HG02938 (cell line): Measurements from ENCODE around the gene MAB21L3.

ENCODE experiments used
- ATAC-seq: cut with Tn5 transposase; IDR thresholded peaks from one replicate; pipeline ENCODE4 v1.9.1; 2021; ENCODE audit warnings: mild to moderate bottlenecking, moderate library complexity; ENCODE audit not compliant: unreplicated experiment

MAB21L3 gene

DNA sequence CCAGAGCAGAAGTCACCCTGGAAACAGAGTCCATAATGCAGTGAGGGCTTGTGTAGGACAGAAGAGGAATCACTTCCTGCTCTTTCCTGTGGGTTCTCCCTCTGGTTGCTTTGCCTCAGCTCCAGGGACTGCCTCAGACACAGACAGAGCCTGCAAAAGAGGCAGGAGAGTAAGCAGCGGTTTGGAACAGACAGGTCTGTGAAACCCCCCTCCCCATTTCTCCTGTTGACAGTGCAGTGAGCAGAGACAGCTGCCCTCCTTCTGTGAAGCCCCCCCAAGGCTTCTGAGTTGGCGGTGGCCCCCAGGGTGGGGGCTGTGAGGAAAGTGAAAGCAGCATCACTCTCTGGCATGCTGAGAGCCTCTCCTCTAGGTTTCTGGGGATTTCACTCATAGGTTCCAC is 53.0 kb downstream of the MAB21L3 start:
- no peak for ATAC-seq

DNA sequence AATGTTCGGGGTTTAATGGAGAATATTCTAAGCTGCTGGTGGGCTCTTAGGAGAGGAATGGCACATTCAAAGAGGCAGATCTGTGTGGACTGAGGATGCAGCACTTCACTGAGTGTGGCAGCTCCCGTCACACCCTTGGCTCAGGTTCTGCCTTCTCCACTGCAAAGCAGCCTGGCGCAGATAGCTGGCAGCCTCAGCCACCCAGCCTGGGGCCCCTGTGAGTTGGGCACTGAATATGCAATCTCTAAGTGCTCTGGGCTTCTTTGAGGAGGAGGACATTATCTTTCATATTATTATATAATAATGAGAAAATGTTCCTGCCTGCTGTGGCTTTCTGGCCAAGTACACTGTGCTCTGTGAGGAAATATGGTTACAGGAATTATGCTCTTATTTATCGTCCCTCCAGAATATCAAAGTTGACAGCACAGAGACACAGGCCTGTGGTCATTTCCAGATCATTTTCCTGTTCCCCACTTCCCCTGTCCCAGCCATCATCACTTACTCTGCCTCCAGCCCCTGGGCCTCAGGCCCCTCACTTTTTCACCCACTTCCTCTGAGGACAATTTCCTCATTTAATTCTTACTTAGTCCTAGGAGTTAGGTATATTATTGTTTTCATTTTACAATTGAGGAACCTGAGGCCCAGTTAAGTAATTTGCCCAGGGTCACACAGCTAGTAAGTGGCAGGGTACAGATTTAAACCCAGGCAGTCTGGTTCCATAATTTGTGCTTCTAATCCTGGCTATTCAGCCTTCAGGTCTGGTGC is 53.6 kb downstream of the MAB21L3 start:
- no peak for ATAC-seq

DNA sequence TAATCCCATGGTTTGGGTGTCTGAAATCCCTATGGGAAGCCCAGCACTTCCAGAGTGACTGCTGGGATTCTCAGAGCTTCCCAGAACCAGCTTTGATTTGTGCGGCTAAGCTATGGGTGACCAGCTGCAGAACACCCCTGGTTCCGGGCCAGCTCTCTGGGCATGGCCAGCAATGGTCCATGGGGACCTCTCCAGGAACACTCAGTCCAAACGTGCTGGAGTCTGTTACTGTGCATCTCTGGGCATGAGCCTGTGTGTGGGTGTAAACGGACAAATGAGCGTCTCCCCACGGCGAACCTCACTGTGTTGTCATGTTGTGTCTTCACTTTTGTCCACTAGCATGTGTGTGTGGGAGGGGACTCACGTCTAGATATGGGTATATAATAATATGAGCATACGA is 54.4 kb downstream of the MAB21L3 start:
- no peak for ATAC-seq

DNA sequence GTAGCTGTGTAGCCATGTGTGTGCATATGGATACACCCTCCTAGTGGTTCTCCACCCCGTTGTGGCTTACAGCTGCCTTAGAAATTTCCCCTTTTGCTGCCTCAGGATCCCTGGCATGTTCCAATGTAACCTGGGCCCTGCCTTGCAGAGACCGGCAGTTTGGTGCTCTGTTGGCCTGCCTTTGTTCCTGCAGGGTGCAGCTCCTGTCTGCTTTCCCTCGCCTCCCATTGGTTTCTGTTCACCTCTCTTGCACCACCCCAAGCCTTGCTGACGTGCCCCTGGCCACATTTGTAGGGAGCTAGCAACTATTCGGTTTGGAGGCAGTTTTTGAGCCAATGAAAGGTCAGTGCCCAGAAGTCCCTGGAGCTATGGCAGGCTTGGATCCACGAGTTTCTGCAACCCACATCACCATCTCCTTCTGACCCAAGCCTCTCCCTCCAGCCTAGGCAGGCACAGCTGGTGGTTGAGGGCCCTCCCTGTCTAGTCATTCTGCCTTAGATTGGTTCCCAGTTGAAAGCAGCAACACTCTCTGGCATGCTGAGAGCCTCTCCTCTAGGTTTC is 54.9 kb downstream of the MAB21L3 start:
- no peak for ATAC-seq

DNA sequence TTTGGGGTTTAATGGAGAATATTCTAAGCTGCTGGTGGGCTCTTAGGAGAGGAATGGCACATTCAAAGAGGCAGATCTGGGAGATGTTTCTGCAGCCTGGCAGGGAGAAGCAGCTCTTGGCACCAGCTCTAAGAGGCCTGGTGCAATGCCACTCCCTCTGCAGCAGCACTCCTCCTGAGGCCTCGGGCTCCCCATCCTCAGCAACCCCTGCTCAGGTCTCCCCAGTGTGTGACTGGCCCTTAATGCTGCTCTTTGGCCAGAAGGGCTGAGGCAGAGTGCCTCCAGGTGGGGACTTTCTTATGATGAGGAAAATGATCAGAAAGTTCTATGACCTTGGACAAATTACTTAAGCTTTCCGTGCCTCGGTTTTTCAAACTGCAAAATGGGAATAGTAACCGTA is 55.5 kb downstream of the MAB21L3 start:
- ATAC-seq: no peak

DNA sequence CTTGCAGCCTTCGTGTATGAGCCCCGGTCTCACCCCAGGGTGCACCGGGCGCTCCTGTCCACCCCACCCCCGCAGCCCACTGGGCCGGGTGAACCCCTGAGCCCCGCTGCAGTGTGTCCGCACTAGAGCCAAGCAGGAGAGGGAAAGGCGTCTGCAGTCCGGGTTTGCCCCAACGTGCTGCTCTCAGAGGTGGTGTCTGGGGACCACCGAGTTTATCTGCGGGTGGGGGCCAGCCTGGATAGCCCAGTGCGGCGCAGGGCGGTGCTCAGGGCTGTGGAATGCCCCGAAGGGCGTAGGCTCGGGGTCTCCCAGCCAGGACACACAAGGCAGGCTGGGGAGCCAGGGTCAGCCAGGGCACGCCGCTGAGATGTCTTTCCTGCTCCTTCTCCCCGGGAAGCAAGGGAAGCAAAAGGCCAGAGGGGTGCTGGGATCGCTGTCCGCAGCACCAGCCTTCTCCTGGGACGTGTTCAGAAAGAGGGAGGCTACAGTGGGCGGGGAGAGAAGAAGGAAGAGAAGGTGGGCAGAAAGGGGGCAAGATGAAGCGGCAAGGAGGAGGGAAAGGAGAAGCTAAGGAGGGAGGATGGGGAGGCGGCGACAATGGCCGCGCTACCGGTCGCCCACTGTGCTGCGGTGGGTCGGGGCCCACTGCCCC is 56.6 kb downstream of the MAB21L3 start:
- ATAC-seq: no peak

DNA sequence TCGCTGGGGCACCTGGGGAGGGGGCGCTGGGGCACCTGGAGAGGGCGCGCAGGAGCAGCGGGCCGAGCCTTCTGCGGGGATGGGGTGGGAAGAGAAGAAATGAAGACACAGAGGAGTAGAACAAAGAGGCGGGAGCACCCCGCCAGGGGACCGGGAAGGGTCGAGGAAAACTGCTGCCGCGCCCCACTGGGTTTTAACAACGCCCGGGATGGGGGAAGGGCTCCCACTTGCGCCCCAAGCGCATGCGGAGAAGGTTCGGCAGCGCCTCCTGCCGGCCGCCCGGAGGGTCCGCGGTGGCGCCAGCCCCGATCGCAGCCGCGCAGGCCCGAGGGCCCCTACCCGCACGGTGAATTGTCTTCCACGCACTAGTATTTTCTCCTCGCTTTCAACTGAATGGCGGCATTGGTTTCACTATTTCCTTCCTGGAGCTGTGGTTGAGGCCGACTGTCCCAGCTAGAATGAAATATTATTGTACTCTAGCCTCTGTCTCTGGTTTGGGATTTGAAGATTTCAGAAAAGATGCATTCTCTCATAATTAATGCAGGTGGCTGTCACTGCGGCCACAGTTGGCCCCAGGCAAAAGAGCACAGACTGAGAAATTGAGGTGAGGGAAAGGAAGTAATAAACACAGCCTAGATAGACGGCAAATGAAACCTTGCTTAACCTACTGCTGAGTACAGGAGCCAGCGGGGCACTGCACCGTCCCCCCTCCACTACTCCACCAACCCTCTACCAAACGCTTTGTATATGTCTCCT is 57.3 kb downstream of the MAB21L3 start:
- ATAC-seq: peak; percentile 73

DNA sequence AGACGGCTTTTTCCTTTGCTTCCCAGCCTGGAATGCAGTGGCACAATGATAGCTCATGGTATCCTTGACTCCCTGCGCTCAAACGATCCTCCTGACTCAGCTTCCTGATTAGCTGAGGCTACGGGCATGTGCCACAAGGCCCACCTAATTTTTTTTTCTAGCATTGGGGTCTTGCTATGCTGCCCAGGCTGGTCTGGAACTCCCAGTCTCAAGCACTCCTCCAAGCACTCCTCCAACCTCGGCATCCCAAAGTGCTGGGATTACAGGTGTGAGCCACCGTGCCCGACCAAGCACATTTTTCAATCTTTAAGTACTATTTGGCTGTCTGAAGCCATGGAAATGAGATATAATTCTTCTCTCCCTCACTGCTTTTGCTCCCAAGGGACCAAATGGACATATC is 58.7 kb downstream of the MAB21L3 start:
- no peak for ATAC-seq

DNA sequence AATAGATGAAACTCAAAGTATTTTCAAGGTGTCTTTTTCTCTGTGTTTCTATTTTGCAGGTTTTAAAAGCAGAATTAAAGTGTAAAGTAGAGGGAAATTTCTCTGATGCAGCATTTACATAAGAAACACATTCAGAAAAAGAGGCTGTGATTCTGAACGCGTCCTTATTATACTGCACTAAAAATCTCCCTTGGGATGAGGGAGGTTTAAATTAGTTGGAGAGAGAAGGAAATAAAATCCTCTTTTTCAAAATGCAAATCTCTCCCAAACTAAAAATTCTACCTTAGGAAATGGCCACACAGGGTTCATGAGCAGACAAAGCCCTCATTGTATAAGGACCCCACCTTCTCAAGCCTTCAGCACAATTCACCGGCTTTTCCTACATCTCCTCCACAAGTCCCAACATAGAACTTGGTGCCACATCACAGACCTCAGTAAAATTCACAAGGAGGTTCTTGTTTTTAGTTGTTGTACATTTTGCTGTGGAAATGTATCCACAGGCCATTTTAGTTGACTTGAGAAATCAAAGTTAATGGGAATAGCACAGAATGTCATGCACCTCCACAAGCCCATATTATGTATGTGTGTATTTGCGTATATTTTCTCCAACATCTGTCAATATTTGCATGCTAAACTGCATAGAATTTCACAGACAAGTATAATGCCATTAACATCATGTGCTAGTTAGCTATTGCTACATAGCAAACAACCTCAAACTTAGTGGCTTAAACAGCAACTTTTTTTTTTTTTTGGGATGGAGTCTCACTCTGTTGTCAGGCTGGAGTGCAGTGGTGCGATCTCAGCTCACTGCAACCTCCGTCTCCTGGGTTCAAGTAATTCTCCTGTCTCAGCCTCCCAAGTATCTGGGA is 59.8 kb downstream of the MAB21L3 start:
- no peak for ATAC-seq

DNA sequence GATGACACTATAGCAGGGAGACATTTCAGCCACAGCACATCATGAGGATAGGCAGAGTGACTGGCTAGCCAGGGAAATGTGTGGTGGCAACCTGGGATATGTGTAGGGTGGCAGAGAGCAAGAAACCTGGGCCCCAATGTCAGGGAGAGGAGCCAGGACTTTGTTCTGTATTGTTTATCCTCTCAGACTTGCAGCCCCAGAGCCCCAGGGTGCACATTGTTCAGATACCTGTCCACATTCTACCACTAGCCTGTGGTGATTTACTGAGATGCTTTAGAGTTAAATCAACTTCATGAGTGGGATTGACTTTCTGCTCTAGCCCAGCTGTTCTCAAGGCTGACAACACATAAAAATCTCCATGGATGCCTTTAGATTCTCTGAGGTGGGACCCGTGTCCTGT is 61.5 kb downstream of the MAB21L3 start:
- ATAC-seq: no peak

DNA sequence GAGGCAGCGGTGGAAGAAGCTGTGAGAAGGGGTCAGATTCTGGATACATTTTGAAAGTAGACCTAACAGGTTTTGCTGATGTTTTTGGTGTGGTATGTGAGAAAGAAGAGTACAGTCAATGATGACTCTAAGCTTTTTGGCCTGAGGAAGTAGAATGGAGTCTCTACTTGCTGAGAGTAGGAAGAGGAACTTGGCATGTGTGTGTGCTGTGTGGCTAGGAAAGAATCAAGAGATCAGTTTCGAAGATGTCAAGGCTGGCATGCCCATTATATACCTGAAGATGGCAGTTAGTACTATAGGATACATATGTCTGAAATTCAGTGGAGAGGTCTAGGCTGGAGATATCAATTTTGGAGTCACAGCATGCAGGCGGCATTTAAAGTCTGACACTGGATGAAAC is 64.4 kb downstream of the MAB21L3 start:
- no peak for ATAC-seq

DNA sequence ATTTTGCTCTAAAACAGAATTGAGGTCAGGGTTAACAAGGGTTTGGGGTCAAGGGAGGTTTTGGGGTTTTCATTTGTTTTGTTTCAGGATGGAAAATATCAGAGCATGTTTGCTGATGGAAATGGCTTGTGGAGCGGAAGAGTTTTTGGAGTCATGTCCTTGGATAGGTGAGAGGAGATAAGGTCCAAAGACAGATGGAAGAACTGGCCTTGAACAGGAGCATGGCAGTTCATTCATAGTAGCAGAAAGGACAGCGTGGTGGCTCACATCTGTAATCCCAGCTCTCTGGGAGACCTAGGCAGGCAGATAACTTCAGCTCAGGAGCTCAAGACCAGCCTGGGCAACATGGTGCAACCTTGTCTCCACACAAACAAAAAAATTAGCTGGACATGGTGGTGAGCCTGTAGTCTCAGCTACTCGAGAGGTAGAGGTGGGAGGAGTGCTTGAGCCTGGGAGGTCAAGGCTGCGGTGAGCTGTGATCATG is 65.1 kb downstream of the MAB21L3 start:
- no peak for ATAC-seq

DNA sequence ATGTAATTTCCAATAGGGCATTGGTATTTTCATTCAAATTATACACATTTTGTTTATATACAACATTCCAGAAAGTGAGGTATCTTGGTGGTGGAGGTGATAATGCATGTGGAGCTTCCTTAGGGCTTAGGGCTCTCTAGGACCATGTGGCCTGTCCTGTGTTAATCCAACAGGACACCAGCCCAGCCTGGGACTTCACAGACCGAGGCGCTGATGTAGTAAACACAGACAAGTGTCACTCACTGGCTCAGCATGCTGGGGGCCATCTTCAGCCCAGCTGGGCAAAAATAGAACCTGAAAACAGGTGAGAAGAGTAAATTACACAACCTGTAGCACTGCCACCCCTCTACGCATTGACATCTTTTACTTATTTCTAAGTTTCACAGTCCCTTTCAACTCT is 66.7 kb downstream of the MAB21L3 start:
- ATAC-seq: no peak

DNA sequence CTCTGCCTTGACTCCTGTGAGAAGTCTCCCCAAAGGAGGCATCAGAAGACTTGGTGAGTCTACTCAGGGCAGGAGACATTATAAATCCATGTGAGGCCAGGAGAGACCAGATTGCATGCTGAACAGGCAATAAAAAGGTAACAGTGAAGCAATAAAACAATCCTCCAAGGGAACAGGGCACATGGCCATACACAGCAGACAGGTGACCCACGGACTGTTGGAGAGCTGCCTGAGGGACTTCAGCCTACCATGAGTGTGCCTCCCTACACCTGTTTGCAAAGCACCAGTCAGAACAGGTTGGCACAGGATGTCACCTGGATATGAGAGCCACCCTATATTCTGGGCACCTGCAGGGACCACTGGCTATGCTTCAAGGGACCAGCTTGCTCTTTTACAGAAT is 67.6 kb downstream of the MAB21L3 start:
- ATAC-seq: no peak

DNA sequence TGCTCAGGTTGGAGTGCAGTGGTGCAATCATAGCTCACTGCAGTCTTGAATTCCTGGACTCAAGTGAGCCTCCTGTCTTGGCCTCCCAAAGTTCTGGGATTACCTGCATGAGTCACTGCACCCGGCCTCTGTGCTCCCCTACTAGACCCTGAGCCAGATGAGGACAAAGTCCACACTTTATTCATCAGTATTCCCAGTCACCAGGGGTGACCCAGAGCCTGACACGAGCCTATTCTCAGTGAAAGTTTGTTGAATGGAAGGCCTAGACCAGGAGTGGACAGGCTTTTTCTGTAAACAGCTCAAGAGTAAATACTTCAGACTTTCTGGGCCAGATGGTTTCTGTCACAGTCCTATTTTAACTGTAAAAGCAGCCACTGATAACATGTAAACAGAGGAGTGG is 68.2 kb downstream of the MAB21L3 start:
- ATAC-seq: no peak

DNA sequence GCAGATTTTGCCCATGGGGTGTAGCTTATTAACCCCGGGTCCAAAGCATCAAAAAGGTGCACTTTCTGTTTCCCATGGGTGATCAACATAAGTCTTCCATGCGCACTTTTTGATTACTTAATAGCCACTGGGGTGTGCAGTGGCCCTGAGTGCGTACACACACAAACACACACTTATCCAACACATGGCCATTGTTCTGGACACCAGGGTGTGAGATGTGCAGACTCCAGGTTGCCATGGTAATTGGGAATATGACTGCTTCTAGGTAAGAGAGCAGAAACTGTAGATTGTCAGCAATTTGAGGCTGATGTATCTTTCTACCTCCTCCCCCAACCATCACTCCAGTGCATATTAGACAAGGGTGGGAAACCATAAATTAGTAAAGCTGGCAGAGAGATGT is 68.8 kb downstream of the MAB21L3 start:
- no peak for ATAC-seq

DNA sequence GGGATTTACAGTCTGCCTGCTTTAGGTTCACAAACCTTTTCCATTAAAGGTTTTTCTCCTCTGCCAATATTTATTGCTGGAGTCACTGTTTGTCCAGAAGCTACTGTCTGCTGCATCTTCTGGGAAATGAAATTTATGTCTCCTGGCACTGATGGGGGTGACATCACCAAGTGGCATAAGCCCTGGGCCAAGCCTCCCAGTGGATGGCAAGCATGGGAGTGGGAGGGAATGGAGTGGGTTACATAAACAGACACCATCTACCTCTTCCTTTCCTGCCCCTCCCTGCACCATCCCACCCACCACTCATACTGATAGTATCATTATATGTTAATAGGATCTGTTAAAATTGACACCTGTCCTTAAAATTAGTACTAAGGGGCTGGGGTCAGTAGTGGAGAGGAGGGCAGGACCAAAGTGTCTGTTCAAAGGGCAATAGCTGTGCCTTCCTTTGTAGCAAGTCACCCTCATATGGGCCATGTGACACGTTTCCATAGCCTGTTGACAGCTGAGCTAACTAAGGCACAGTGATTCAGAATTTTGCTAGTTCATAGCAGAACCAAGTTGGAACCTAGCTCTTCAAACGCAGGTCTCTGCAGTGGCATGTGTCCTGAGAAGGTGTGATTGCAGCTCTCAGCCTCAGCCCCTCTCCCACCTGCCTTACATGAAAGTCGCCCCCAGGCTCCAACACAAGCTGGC is 71.0 kb downstream of the MAB21L3 start:
- ATAC-seq: no peak
